HCT116 (cell line): ENCODE results near the gene RPS14. TPM values are rescaled to one million over a fixed set of nuclear protein-coding genes. Genes with fewer than 3 reads are reported as not detected.

Experiments used
- ATAC-seq: fragments of 200-7000 bp; cut with Tn5 transposase; 2 replicates; pipeline ENCODE4 v1.9.1; 2020; ENCODE audit warnings: mild to moderate bottlenecking, moderate library complexity
- BruUV-seq: library from RNA; stranded (reverse); fragments of 400-500 nt; replicated peaks from 2 replicates; lab custom pipeline; 2021; lab: Mats Ljungman, UMichigan
- CTCF ChIA-PET: fragments of 300-600 bp; sonication (Branson Sonifier 250); formaldehyde crosslinking; loops from one replicate; lab custom pipeline; 2021; ENCODE audit warnings: antibody characterized with exemption; lab: Charles Lee
- POLR2A ChIA-PET: fragments of 300-600, 350-600 bp; sonication (Branson Sonifier 250); formaldehyde crosslinking; loops from one replicate; lab custom pipeline; 2021; ENCODE audit warnings: antibody characterized with exemption; lab: Charles Lee
- RAD21 ChIA-PET, 2 experiments: fragments of 300-600 bp; sonication (Branson Sonifier 250); formaldehyde crosslinking; loops; one replicate each; lab custom pipeline; 2023; ENCODE audit warnings: low total read pairs in 2 of 2; ENCODE audit not compliant: uncharacterized antibody in 2 of 2, unreplicated experiment in 2 of 2, low non-redundant PET in 1 of 2; lab: Charles Lee
- DNase-seq: peaks from one replicate; pipeline ENCODE4 v3.0.0-alpha.2; 2010; ENCODE audit warnings: low read depth, low spot score
- H2AFZ ChIP-seq: fragments of 200-600 bp; shearing (Covaris generic), sonication (generic); 2 replicates; pipeline ENCODE4 v1.6.1; 2017; ENCODE audit warnings: low read depth, mixed run types, mixed read lengths, antibody characterized with exemption, low read length; ENCODE audit not compliant: poor library complexity, severe bottlenecking
- H3K27ac ChIP-seq: 2 replicates; pipeline ENCODE4 v1.5.1; 2012; ENCODE audit warnings: low read depth, low read length
- H3K27me3 ChIP-seq: fragments of 200-600 bp; sonication (generic); 2 replicates; pipeline ENCODE4 v1.6.1; 2016; ENCODE audit warnings: mixed run types, low read length, mixed read lengths; ENCODE audit not compliant: insufficient read depth
- H3K36me3 ChIP-seq, 2 experiments: fragments of 200-500 bp in 1 of 2; fragments of 200-600 bp in 1 of 2; sonication (Bioruptor generic) in 1 of 2; sonication (generic) in 1 of 2; 2 replicates each; pipeline versions ENCODE4 v1.5.1 to v1.6.1; 2014 to 2016; ENCODE audit warnings: low read length in 2 of 2, inconsistent platforms in 1 of 2, mixed read lengths in 1 of 2, mixed run types in 1 of 2; ENCODE audit not compliant: insufficient read depth in 2 of 2, control insufficient read depth in 1 of 2
- H3K4me1 ChIP-seq, 2 experiments: fragments of 200-600 bp in 1 of 2; sonication (generic) in 1 of 2; 2 replicates each; pipeline versions ENCODE4 v1.5.1 to v1.6.1; 2012 to 2017; ENCODE audit warnings: low read length in 2 of 2, inconsistent platforms in 1 of 2, mild to moderate bottlenecking in 1 of 2, mixed read lengths in 1 of 2, mixed run types in 1 of 2, moderate library complexity in 1 of 2; ENCODE audit not compliant: insufficient read depth in 2 of 2, control insufficient read depth in 1 of 2
- H3K4me2 ChIP-seq: fragments of 200-600 bp; sonication (generic); 2 replicates; pipeline ENCODE4 v1.6.1; 2017; ENCODE audit warnings: mixed run types, low read length, mixed read lengths
- H3K4me3 ChIP-seq, 2 experiments: fragments of 200-600 bp in 1 of 2; sonication (generic) in 1 of 2; replicated peaks in 1 of 2; 2 replicates each; pipeline ENCODE4 v1.5.1; 2011 to 2016; ENCODE audit warnings: low read length in 2 of 2, control low read depth in 1 of 2, low read depth in 1 of 2, mild to moderate bottlenecking in 1 of 2, mixed read lengths in 1 of 2, mixed run types in 1 of 2
- H3K79me2 ChIP-seq: fragments of 200-600 bp; sonication (generic); 2 replicates; pipeline ENCODE4 v1.6.1; 2017; ENCODE audit warnings: mild to moderate bottlenecking, mixed run types, low read length, moderate library complexity, mixed read lengths; ENCODE audit not compliant: insufficient read depth
- H3K9ac ChIP-seq: fragments of 200-600 bp; sonication (generic); 2 replicates; pipeline ENCODE4 v1.6.1; 2016; ENCODE audit warnings: low read length, mixed read lengths
- H3K9me2 ChIP-seq: fragments of 200-600 bp; sonication (generic), shearing (Covaris generic); 2 replicates; pipeline ENCODE4 v1.6.1; 2017; ENCODE audit warnings: mixed run types, mild to moderate bottlenecking, moderate library complexity; ENCODE audit not compliant: insufficient read depth
- H3K9me3 ChIP-seq, 2 experiments: fragments of 200-500 bp in 1 of 2; fragments of 200-600 bp in 1 of 2; sonication (Bioruptor generic) in 1 of 2; sonication (generic) in 1 of 2; 2 replicates each; pipeline ENCODE4 v1.6.1; 2014 to 2017; ENCODE audit warnings: low read length in 2 of 2, mixed read lengths in 2 of 2, inconsistent platforms in 1 of 2, low read depth in 1 of 2, mild to moderate bottlenecking in 1 of 2, mixed run types in 1 of 2, moderate library complexity in 1 of 2; ENCODE audit not compliant: control insufficient read depth in 1 of 2, insufficient read depth in 1 of 2
- H4K20me1 ChIP-seq: fragments of 200-600 bp; sonication (generic), shearing (Covaris generic); 2 replicates; pipeline ENCODE4 v1.6.1; 2017; ENCODE audit warnings: mixed run types, mild to moderate bottlenecking, moderate library complexity; ENCODE audit not compliant: insufficient read depth
- CBX3 ChIP-seq: IDR thresholded peaks from 2 replicates; pipeline ENCODE4 v1.6.1; 2012; ENCODE audit warnings: low read depth
- CEBPB ChIP-seq: IDR thresholded peaks from 2 replicates; pipeline ENCODE4 v1.6.1; 2012; ENCODE audit warnings: low read depth
- EGR1 ChIP-seq: IDR thresholded peaks from 2 replicates; pipeline ENCODE4 v1.6.1; 2012; ENCODE audit warnings: low read depth
- EZH2 ChIP-seq: fragments of 200-600 bp; sonication (generic); IDR thresholded peaks from 2 replicates; pipeline ENCODE4 v1.6.1; 2017; ENCODE audit warnings: antibody characterized with exemption, mixed run types
- EZH2phosphoT487 ChIP-seq: fragments of 200-600 bp; IDR thresholded peaks from 2 replicates; pipeline ENCODE4 v1.6.1; 2018; ENCODE audit warnings: antibody characterized with exemption, borderline replicate concordance
- JUND ChIP-seq: IDR thresholded peaks from 2 replicates; pipeline ENCODE4 v1.6.1; 2012
- POLR2A ChIP-seq: IDR thresholded peaks from 2 replicates; pipeline ENCODE4 v1.7.0; 2011; ENCODE audit warnings: borderline replicate concordance; ENCODE audit not compliant: insufficient read depth, insufficient read length; ENCODE audit errors: extremely low read depth
- POLR2AphosphoS5 ChIP-seq: IDR thresholded peaks from 2 replicates; pipeline ENCODE4 v1.6.1; 2011; ENCODE audit warnings: mild to moderate bottlenecking, low read depth, low read length, moderate library complexity
- RAD21 ChIP-seq: IDR thresholded peaks from 2 replicates; pipeline ENCODE4 v1.6.1; 2012; ENCODE audit warnings: low read depth, mild to moderate bottlenecking
- SIN3A ChIP-seq: IDR thresholded peaks from 2 replicates; pipeline ENCODE4 v1.6.1; 2012; ENCODE audit warnings: low read depth
- SP1 ChIP-seq: IDR thresholded peaks from 2 replicates; pipeline ENCODE4 v1.6.1; 2012; ENCODE audit warnings: low read depth
- SRF ChIP-seq: IDR thresholded peaks from 2 replicates; pipeline ENCODE4 v1.6.1; 2012; ENCODE audit warnings: low read depth
- YY1 ChIP-seq: IDR thresholded peaks from 2 replicates; pipeline ENCODE4 v1.6.1; 2011; ENCODE audit warnings: low read length, low read depth, moderate library complexity, mild to moderate bottlenecking; ENCODE audit not compliant: insufficient replicate concordance; ENCODE audit errors: extremely low read depth
- ZNF274 ChIP-seq: fragments of 200-500 bp; sonication (Bioruptor generic); IDR thresholded peaks from 2 replicates; pipeline ENCODE4 v1.6.1; 2014; ENCODE audit warnings: mild to moderate bottlenecking, low read depth, low read length, inconsistent platforms
- intact Hi-C: fragments of 100-400 bp; cut with micrococcal nuclease; formaldehyde crosslinking; loops from 2 replicates; pipeline ENCODE4 v1.10.0; 2022
- total RNA-seq: library from RNA; stranded (reverse); gene quantifications from one replicate; pipeline ENCODE4 v1.2.1, GENCODE V29; 2021; ENCODE audit not compliant: unreplicated experiment
- TF ChIP-seq, protein P1 (sequence below): IDR thresholded peaks from 2 replicates; pipeline ENCODE4 v1.6.1; 2012
- TF ChIP-seq, protein P2 (sequence below): IDR thresholded peaks from 2 replicates; pipeline ENCODE4 v1.6.1; 2011; ENCODE audit warnings: mild to moderate bottlenecking, low read length, moderate library complexity; ENCODE audit not compliant: insufficient replicate concordance; ENCODE audit errors: extremely low read depth
- TF ChIP-seq, protein P3 (sequence below): IDR thresholded peaks from 2 replicates; pipeline ENCODE4 v1.6.1; 2012; ENCODE audit warnings: low read depth
- TF ChIP-seq, protein P4 (sequence below): IDR thresholded peaks from 2 replicates; pipeline ENCODE4 v1.6.1; 2012

Gene RPS14
- total RNA-seq, 1 experiment from 2014 or later: 2,557 TPM

DNA sequence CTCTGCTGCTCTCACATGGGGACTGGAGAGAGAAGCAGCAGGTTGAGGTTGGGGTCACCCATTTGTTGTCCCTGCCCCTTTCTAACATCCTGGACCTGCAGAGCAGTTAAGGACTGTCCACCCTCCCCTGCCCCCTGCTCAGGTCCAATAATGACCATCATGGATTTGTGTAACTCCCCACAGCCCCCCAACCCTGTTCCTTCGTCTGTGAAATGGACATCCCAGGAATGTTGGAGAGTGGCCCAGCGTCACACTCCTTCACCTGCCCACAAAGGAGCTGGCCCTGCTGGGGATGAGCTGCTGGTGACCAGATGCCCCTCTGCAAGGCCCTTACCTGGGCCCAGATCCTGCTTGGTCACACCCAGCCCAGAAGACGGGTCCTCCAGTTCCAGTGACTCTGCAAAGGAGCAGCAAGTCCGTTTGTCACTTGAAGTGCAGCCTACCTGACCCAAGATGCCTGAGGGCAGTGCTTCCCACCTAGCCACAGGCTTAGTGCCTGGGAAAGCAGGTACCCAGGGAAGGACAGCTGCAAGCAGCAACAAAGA is 47.2 kb downstream of the RPS14 start:
- peaks cover 0 to 3% of the 10 kb centered on the region in 2 experiments; a peak in 1 of 4 replicates for H3K4me1 ChIP-seq
- H2AFZ ChIP-seq: no peak overlapping the region
- ChIA-PET RAD21 (no interaction called here), POLR2A (no interaction called here), CTCF (no interaction called here)
- BruUV-seq: no TSS peak
- intact Hi-C loops: no loop called here
- H3K27me3 ChIP-seq: no peaks in the 10 kb centered on the region
- no peak for TF ChIP-seq SIN3A
- no peak for TF ChIP-seq POLR2A
- TF ChIP-seq, protein P1, sequence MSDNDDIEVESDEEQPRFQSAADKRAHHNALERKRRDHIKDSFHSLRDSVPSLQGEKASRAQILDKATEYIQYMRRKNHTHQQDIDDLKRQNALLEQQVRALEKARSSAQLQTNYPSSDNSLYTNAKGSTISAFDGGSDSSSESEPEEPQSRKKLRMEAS: no peak
- TF ChIP-seq EZH2: no peak
- TF ChIP-seq SRF: no peak
- no peak for TF ChIP-seq SP1
- TF ChIP-seq, protein P2, sequence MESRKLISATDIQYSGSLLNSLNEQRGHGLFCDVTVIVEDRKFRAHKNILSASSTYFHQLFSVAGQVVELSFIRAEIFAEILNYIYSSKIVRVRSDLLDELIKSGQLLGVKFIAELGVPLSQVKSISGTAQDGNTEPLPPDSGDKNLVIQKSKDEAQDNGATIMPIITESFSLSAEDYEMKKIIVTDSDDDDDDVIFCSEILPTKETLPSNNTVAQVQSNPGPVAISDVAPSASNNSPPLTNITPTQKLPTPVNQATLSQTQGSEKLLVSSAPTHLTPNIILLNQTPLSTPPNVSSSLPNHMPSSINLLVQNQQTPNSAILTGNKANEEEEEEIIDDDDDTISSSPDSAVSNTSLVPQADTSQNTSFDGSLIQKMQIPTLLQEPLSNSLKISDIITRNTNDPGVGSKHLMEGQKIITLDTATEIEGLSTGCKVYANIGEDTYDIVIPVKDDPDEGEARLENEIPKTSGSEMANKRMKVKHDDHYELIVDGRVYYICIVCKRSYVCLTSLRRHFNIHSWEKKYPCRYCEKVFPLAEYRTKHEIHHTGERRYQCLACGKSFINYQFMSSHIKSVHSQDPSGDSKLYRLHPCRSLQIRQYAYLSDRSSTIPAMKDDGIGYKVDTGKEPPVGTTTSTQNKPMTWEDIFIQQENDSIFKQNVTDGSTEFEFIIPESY: no peak
- TF ChIP-seq EZH2phosphoT487: no peak
- no peak for TF ChIP-seq ZNF274
- no peak for TF ChIP-seq YY1
- TF ChIP-seq JUND: no peak
- TF ChIP-seq EGR1: no peak
- TF ChIP-seq, protein P3, sequence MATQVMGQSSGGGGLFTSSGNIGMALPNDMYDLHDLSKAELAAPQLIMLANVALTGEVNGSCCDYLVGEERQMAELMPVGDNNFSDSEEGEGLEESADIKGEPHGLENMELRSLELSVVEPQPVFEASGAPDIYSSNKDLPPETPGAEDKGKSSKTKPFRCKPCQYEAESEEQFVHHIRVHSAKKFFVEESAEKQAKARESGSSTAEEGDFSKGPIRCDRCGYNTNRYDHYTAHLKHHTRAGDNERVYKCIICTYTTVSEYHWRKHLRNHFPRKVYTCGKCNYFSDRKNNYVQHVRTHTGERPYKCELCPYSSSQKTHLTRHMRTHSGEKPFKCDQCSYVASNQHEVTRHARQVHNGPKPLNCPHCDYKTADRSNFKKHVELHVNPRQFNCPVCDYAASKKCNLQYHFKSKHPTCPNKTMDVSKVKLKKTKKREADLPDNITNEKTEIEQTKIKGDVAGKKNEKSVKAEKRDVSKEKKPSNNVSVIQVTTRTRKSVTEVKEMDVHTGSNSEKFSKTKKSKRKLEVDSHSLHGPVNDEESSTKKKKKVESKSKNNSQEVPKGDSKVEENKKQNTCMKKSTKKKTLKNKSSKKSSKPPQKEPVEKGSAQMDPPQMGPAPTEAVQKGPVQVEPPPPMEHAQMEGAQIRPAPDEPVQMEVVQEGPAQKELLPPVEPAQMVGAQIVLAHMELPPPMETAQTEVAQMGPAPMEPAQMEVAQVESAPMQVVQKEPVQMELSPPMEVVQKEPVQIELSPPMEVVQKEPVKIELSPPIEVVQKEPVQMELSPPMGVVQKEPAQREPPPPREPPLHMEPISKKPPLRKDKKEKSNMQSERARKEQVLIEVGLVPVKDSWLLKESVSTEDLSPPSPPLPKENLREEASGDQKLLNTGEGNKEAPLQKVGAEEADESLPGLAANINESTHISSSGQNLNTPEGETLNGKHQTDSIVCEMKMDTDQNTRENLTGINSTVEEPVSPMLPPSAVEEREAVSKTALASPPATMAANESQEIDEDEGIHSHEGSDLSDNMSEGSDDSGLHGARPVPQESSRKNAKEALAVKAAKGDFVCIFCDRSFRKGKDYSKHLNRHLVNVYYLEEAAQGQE: no peak
- no peak for TF ChIP-seq CBX3
- TF ChIP-seq, protein P4, sequence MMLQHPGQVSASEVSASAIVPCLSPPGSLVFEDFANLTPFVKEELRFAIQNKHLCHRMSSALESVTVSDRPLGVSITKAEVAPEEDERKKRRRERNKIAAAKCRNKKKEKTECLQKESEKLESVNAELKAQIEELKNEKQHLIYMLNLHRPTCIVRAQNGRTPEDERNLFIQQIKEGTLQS: no peak
- TF ChIP-seq RAD21: no peak
- TF ChIP-seq CEBPB: no peak
- TF ChIP-seq POLR2AphosphoS5: no peak
- H3K4me2 ChIP-seq: no peak overlapping the region
- no peaks in the 10 kb centered on the region for H3K79me2 ChIP-seq
- H3K9me3 ChIP-seq: no peaks in the 10 kb centered on the region
- ATAC-seq: no peak
- H3K36me3 ChIP-seq: peaks cover 14 to 27% of the 10 kb centered on the region in 2 experiments; a peak in 3 of 4 replicates
- DNase-seq: no peak
- no peaks in the 10 kb centered on the region for H3K9me2 ChIP-seq
- no peaks in the 10 kb centered on the region for H4K20me1 ChIP-seq
- H3K9ac ChIP-seq: no peak overlapping the region
- no peak overlapping the region for H3K4me3 ChIP-seq
- no peak overlapping the region for H3K27ac ChIP-seq
